ENCODE results near the gene ATP6V1B1.
A peak's percentile ranks its signal among the peaks of the same experiment; 100 is the strongest.

The ATP6V1B1 gene

DNA sequence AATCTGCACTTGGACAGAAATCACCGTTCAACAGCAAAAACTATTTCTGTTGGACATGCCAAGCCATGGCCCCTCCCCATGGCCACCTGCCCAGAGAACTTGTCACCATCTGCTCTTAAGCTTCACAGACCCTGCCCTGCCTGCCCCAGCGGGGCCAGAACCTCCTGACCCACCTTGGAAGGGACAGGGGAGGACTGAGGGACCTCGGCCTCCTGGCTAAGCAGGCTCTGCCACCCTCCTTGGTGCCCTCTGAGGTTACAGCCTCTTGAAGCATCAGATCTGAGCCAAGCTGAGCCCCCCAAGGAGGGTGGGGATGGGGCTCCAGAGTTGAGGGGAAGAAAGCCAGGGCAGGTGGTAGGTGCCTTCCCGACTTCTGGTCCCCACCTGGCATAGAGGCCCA is 52.5 kb downstream of the ATP6V1B1 start:
- in situ Hi-C loops (cut with HindIII; ENCODE audit: low sequenced_read_pairs) = no loop called here
- TF ChIP-seq, protein P1, sequence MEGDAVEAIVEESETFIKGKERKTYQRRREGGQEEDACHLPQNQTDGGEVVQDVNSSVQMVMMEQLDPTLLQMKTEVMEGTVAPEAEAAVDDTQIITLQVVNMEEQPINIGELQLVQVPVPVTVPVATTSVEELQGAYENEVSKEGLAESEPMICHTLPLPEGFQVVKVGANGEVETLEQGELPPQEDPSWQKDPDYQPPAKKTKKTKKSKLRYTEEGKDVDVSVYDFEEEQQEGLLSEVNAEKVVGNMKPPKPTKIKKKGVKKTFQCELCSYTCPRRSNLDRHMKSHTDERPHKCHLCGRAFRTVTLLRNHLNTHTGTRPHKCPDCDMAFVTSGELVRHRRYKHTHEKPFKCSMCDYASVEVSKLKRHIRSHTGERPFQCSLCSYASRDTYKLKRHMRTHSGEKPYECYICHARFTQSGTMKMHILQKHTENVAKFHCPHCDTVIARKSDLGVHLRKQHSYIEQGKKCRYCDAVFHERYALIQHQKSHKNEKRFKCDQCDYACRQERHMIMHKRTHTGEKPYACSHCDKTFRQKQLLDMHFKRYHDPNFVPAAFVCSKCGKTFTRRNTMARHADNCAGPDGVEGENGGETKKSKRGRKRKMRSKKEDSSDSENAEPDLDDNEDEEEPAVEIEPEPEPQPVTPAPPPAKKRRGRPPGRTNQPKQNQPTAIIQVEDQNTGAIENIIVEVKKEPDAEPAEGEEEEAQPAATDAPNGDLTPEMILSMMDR (IDR thresholded peaks at IDR 0.05; ENCODE audit: low read depth, low read length) = no peak
- no peak for DNase-seq (ENCODE audit: low read depth, low spot score)

DNA sequence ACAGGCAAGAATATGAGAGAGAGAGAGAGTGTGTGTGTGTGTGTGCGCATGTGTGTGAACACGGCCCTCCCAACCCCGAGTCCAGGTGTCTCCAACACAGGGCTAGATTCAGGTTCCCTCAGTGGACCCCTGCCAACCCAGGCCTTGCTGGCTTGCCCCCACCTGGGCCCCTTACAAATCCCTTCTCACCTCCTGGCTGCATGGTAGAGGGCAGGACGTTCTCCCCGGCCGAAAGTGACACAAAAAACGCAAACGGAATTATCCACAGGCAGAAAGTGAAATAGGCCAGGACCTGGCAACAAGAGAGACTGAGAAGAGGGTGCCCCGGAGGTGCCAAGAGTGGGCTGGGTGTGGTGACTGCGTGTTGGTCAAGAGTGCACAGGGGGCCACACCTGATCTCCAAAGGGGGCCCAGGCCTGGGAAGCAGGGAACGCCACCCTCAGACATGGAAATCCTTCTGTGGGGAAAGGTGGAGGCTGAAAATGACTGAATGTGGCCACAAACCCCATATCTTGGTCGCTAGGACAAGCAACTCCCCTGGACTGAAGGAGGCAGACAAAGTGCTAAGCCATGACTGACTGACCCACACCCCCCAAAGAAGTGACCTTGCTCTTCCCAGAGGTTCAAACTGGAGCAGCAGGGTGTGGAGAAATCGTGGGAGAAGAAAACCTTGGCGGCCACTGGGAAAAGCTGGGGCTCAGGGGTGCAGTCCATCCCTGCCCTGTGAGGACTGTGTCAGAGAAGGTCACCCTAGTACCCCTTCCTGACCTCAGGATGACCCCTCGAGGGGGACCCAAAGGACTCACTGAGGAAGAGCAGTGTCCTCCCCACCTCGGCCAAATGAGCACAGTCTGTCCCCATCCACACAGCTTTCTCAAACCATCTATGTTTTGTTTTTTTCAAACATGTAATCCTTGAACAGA is 53.3 kb downstream of the ATP6V1B1 start:
- TF ChIP-seq, protein P1 (IDR thresholded peaks at IDR 0.05; ENCODE audit: low read depth, low read length) = no peak
- in situ Hi-C loops (cut with HindIII; ENCODE audit: low sequenced_read_pairs) = no loop called here
- no peak for DNase-seq (ENCODE audit: low read depth, low spot score)
- H3K4me3 ChIP-seq (ENCODE audit: low read depth, low read length) = no peak overlapping the region

More for the DNA sequence above, 52.5 kb downstream of the ATP6V1B1 start:
- no peak overlapping the region for H3K4me3 ChIP-seq (ENCODE audit: low read depth, low read length)

- TF ChIP-seq, protein P1 (IDR thresholded peaks at IDR 0.05; ENCODE audit: low read depth, low read length) = no peak
- in situ Hi-C loops (cut with HindIII; ENCODE audit: low sequenced_read_pairs) = no loop called here
- DNase-seq (ENCODE audit: low read depth, low spot score) = no peak
- no peak overlapping the region for H3K4me3 ChIP-seq (ENCODE audit: low read depth, low read length)
These were observed 54.5 kb downstream of the ATP6V1B1 start for GRCh38 chr2:70990216-70990615.

- in situ Hi-C loops (cut with HindIII; ENCODE audit: low sequenced_read_pairs) = no loop called here
- H3K4me3 ChIP-seq (ENCODE audit: low read depth, low read length) = no peak overlapping the region
- no peak for DNase-seq (ENCODE audit: low read depth, low spot score)
- TF ChIP-seq, protein P1 (IDR thresholded peaks at IDR 0.05; ENCODE audit: low read depth, low read length) = no peak
These were observed 55.4 kb downstream of the ATP6V1B1 start for GRCh38 chr2:70991142-70991541.

DNA sequence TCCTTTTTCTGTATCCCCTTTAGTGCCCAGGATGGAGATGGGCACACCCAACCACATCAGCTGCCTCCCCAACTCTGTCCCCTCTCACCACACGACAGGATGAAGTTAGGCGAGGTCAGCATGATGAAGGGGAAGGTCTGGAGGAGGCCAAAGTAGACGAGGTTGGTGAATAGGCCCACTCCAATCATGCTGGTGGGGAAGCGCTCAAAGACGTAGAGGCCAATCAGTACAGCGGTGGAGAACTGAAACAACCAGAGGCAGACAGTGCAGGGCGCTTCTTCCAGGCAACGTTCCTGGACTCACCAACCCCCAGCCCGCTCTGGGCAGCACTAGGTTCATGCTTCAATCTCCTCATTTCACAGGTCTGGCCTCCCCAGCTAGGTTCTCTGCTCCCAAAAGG is 56.0 kb downstream of the ATP6V1B1 start:
- H3K4me3 ChIP-seq (ENCODE audit: low read depth, low read length) = no peak overlapping the region
- TF ChIP-seq, protein P1 (IDR thresholded peaks at IDR 0.05; ENCODE audit: low read depth, low read length) = no peak
- in situ Hi-C loops (cut with HindIII; ENCODE audit: low sequenced_read_pairs) = no loop called here
- DNase-seq (ENCODE audit: low read depth, low spot score) = no peak

GRCh38 chr2:70992945-70993853 is 57.5 kb downstream of the ATP6V1B1 start:
- no peak for DNase-seq (ENCODE audit: low read depth, low spot score)
- TF ChIP-seq, protein P1 (IDR thresholded peaks at IDR 0.05; ENCODE audit: low read depth, low read length) = no peak
- peak overlapping the region; percentile 82 for H3K4me3 ChIP-seq (ENCODE audit: low read depth, low read length)
- in situ Hi-C loops (cut with HindIII; ENCODE audit: low sequenced_read_pairs) = no loop called here

Measured in astrocyte of the spinal cord (primary cell).